ENCODE results near the gene KATNAL1. TPM values are rescaled to one million over a fixed set of nuclear protein-coding genes. Genes with fewer than 3 reads are reported as not detected.

The KATNAL1 gene
- total RNA-seq, 1 donor from 2014 or later, result 29.1 TPM

DNA sequence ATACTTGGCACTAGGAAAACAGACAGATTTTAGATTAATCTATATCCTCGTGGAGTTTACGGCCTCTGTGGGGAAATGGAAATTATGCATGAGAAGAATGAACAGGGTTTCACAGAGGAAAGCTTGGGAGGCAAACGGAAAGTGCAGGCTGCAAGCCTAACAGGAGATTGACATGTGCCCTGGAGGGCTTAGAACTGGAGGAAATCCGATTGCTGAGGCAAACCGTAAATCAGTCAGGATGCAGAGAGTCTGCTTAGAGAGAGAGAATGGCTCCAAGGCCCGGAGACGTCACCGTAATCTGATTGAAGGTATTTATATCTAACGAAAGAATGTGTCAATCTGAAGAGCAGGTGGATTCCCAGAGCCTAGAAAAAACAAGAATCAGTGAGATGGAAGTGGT lies 143.2 kb downstream of the KATNAL1 start:
- H3K4me3 Mint-ChIP-seq, result no peak overlapping the region
- no peak for TF ChIP-seq CTCF (conservative IDR thresholded peaks at IDR 0.05)
- DNase-seq (ENCODE audit: low read depth, low spot score), result no peak

GRCh38 chr13:30163441-30163840 lies 143.9 kb downstream of the KATNAL1 start:
- Mint-ChIP-seq H3K36me3 (ENCODE audit: low read depth) (no peaks in the 10 kb centered on the region), H3K27ac (ENCODE audit: unreplicated experiment) (no peak overlapping the region), H3K27me3 (ENCODE audit: low read depth) (no peaks in the 10 kb centered on the region), H3K9me3 (peaks cover 4% of the 10 kb centered on the region), H3K4me3 (no peak overlapping the region), H3K4me1 (peaks cover 37% of the 10 kb centered on the region)
- no peak for TF ChIP-seq CTCF (conservative IDR thresholded peaks at IDR 0.05)
- no peak for DNase-seq (ENCODE audit: low read depth, low spot score)

More for the DNA sequence above, 143.2 kb downstream of the KATNAL1 start:
- no peak overlapping the region for H3K27ac Mint-ChIP-seq (ENCODE audit: unreplicated experiment)
- no peaks in the 10 kb centered on the region for H3K36me3 Mint-ChIP-seq (ENCODE audit: low read depth)
- H3K4me1 Mint-ChIP-seq, result peaks cover 30% of the 10 kb centered on the region
- no peaks in the 10 kb centered on the region for H3K27me3 Mint-ChIP-seq (ENCODE audit: low read depth)
- peaks cover 4% of the 10 kb centered on the region for H3K9me3 Mint-ChIP-seq

DNA sequence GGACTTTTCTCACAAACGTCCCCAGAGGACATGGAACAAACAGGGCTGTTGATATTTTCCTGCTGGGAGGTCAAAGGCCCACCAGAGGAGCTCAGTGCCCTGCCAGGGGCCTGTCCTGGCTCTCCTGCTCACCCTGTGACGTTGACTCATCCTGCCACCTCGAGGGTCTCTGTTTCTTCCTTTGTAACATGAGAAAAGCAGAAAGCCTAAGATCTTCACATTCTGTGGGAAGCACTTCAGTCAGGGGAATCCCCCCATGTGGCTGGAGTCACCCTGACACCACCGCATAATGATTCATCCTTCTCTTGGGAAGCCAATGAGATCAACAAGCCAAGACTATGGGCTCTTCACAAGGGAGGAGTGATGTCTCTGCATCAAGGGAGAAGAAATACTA lies 147.9 kb downstream of the KATNAL1 start:
- no peaks in the 10 kb centered on the region for H3K27me3 Mint-ChIP-seq (ENCODE audit: low read depth)
- no peak overlapping the region for H3K4me3 Mint-ChIP-seq
- H3K36me3 Mint-ChIP-seq (ENCODE audit: low read depth), result no peaks in the 10 kb centered on the region
- H3K9me3 Mint-ChIP-seq, result peaks cover 4% of the 10 kb centered on the region
- H3K4me1 Mint-ChIP-seq, result peaks cover 40% of the 10 kb centered on the region
- no peak for TF ChIP-seq CTCF (conservative IDR thresholded peaks at IDR 0.05)
- no peak for DNase-seq (ENCODE audit: low read depth, low spot score)
- peak overlapping the region; percentile 37 for H3K27ac Mint-ChIP-seq (ENCODE audit: unreplicated experiment)

DNA sequence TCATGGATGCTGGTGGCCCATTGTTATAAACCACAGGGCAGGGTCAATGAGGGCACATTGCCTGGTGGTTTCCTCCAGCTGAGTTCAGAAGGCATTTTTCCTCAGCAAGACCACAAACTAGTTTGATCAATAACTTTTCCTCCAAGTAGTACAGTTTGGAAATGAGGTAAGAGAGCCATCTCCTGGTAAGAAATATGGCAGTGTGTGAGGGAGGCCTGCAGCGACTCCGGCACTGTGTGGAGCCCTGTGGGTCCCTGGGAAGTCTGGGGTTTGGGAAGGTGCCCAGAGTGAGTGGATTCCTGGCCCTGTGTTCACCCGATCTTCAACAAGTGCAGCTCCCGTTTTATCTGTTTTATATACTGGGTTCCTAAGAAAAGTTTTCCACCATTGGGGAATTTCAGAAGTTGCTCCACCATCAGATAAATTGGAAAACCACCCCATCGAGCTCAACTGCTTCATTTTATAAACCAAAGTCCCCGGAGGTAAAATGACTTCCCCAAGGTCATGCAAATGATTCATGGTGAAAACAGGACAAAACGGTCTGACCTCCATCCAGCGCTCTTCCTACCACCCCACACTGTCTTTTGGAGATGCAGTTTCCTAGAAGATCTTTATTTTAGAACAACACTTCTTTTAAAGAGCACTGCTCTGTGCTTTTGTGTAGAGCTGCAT lies 148.4 kb downstream of the KATNAL1 start:
- no peak for TF ChIP-seq CTCF (conservative IDR thresholded peaks at IDR 0.05)
- DNase-seq (ENCODE audit: low read depth, low spot score), result no peak
- H3K27ac Mint-ChIP-seq (ENCODE audit: unreplicated experiment), result peak overlapping the region; percentile 37
- no peaks in the 10 kb centered on the region for H3K36me3 Mint-ChIP-seq (ENCODE audit: low read depth)
- no peaks in the 10 kb centered on the region for H3K27me3 Mint-ChIP-seq (ENCODE audit: low read depth)
- no peak overlapping the region for H3K4me3 Mint-ChIP-seq
- peaks cover 41% of the 10 kb centered on the region for H3K4me1 Mint-ChIP-seq
- peaks cover 4% of the 10 kb centered on the region for H3K9me3 Mint-ChIP-seq

GRCh38 chr13:30157616-30157993 lies 149.7 kb downstream of the KATNAL1 start:
- Mint-ChIP-seq H3K4me3 (no peak overlapping the region), H3K9me3 (peaks cover 2% of the 10 kb centered on the region), H3K27ac (ENCODE audit: unreplicated experiment) (no peak overlapping the region), H3K27me3 (ENCODE audit: low read depth) (no peaks in the 10 kb centered on the region), H3K4me1 (peaks cover 47% of the 10 kb centered on the region), H3K36me3 (ENCODE audit: low read depth) (no peaks in the 10 kb centered on the region)
- TF ChIP-seq CTCF (conservative IDR thresholded peaks at IDR 0.05), result no peak
- no peak for DNase-seq (ENCODE audit: low read depth, low spot score)
